NCI-H82 treated with DMSO at 0.1 percent for 48 hours (cell line): Measurements from ENCODE around the gene TTLL8.

ENCODE experiments used
- DNase-seq: peaks from one replicate; lab custom pipeline; 2025; ENCODE audit not compliant: unreplicated experiment; lab: John Stamatoyannopoulos, UW

Gene TTLL8

DNA sequence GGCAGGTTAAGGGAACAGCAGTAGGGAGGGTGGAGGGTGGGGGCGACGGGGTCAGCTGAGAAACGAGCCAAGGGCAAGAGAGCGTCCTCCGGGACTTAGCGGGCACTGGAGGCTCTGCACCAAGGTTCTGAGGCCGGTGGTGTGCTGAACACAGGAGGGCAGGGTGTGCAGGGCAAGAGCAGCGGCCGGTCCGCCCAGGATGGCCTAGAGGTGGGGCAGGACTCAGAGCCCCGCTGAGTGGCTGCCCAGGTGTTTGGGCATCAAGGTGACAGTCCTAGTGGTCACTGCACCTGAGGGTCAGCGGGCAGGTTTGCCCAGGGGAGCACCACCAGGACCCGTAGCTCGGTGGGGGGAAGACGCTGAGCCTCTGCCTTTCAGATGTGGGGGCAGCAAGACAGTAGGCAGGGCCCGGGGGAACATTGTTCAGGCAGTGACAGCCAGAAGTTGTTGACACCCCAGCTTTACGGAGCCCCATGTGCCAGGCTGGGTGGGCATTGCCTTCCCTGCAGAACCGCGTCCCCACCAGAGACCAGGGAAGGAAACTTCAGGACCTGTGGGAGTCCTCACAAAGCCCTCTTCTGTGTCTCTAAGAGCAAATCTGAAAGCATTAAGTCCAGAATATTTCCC is 4.5 kb upstream of the TTLL8 start:
- no peak for DNase-seq

GRCh38 chr22:50061824-50062355 is 3.8 kb upstream of the TTLL8 start:
- DNase-seq = no peak

GRCh38 chr22:50061141-50061823 is 3.2 kb upstream of the TTLL8 start:
- DNase-seq = no peak

- DNase-seq = no peak
These were observed 2.5 kb upstream of the TTLL8 start for GRCh38 chr22:50060441-50061140.

DNA sequence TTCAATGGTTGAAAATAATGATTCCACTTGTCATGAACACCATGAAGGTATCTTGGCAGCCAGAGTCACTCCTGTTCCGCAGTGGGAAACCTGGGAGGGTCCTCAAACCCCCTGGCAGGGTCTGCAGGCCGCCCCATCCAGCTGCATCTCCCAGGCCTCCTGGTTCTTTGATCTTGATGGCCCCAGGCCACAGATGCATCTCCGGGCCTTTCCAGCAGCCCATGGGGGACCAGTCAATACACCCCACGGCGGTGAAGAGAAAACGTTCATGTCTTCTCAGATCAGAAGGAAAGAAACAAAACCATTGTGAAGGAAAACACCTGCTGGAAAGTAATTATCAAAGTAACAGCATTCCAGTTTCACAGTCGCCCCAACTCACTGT is 1.8 kb upstream of the TTLL8 start:
- no peak for DNase-seq

DNA sequence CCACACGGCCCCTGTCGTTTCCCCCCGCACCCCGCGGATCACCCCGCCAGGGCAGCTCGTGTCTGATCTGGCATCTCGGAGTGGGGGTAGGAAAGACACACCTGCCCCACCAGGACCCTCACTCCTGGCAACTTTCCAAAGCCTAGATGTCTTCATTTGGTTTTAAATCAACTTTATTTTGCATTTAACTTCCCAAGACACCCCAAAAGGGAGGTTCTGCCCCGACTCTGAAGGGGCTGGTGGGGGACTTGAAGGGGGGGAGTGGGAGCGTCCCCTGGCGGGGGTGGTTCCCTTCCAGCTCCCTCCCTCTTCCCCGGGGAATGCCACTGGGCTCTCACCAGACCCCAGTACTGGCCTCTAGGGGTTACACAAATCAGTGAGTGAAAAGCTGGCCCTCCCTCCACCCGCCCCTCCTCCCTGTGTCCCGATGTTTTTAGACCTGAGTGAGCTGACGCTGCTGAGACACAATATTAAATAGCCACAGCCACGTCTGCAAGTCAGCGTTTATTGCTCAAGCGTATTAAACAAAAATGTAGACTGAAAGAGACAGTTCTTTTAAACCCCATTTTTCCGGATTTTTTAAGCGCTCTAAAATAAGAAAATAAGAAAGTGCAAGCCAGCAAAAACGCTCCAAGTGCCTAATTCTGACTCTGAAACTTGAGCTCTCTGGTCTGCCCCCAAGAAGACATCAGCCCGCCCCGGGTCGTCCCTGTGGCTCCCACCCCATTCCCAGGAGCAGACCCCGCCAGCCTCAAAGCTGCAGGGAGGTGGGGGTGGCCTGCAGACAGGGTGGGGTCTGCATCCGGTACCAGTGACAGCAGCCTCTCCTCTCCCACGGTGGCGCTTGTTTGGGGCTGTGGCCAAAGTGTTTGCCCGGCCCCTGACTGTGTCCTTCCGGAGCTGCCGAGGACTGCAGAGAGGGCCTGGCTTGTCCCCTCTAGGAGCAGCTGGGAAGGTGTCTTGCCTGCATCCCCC is 1.1 kb upstream of the TTLL8 start:
- no peak for DNase-seq

DNA sequence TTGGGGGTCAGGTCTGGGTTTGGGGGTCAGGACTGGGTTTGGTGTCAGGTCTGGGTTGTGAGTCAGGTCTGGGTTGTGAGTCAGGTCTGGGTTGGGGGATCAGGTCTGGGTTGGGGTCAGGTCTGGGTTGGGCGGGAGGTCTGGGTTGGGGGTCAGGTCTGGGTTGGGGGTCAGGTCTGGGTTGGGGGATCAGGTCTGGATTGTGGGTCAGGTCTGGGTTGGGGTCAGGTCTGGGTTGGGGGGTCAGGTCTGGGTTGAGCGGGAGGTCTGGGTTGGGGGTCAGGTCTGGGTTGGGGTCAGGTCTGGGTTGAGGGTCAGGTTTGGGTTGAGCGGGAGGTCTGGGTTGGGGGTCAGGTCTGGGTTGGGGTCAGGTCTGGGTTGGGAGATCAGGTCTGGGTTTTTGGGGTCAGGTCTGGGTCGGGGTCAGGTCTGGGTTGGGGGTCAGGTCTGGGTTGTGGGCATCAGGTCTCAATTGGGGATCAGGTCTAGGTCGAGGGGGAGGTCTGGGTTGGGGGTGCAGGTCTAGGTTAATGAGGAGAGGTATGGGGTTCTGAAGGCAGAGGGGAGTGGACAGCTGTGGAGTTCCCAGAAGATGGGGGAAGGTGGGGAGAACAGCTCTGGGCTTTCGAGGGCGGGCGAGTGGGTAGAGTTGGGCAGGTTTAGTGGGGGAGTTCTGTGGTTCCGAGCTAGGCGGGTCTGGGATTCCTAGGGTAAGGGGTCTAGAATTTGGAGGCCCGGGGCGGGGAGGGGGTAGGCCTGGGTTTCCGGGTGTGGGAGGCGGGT is 629 bp downstream of the TTLL8 start:
- no peak for DNase-seq

- DNase-seq = no peak
These were observed 1.7 kb downstream of the TTLL8 start for GRCh38 chr22:50056214-50056972.

- DNase-seq = no peak
These were observed 4.2 kb downstream of the TTLL8 start for GRCh38 chr22:50053861-50054260.

DNA sequence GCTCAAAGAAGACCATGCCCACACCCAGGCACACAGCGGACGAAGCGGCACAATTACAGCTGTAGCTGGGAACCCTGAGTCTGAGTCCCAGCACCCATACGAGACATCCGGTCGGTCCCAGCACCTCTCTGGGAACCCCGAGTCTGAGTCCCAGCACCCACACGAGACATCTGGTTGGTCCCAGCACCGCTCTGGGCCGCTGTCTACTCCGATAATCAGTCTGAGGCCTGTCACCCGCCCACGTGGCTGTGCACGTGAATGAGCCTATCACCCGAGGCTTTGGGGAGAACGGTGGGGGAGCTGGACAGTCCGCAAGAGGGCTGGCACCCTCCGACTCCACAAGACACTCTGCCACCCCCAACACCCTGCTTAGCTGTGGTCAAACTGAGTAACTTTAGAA is 6.2 kb downstream of the TTLL8 start:
- DNase-seq = no peak

GRCh38 chr22:50049299-50050195 is 8.6 kb downstream of the TTLL8 start:
- DNase-seq = no peak

- DNase-seq = no peak
These were observed 9.3 kb downstream of the TTLL8 start for GRCh38 chr22:50048836-50049235.

- DNase-seq = no peak
These were observed 9.9 kb downstream of the TTLL8 start for GRCh38 chr22:50048061-50048765.

DNA sequence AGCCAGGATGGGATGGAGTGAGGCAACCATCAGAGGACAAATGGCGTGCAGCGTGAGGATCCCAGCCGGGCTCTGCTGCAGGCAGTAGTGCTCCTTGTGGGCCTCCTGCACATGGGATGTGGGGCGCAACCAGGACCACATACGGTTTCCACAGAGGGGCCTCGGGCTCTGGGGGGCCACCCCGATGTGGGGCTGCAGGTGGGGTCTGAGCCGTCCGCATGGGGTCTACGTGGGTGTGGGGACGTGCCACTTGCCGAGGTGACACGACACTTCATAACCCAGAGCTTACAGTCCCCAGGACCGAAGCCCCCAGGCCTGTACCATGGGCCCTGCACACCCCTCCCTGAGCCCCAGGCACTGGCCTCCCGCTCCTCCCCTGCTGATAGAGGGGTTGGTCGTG is 10.8 kb downstream of the TTLL8 start:
- no peak for DNase-seq

DNA sequence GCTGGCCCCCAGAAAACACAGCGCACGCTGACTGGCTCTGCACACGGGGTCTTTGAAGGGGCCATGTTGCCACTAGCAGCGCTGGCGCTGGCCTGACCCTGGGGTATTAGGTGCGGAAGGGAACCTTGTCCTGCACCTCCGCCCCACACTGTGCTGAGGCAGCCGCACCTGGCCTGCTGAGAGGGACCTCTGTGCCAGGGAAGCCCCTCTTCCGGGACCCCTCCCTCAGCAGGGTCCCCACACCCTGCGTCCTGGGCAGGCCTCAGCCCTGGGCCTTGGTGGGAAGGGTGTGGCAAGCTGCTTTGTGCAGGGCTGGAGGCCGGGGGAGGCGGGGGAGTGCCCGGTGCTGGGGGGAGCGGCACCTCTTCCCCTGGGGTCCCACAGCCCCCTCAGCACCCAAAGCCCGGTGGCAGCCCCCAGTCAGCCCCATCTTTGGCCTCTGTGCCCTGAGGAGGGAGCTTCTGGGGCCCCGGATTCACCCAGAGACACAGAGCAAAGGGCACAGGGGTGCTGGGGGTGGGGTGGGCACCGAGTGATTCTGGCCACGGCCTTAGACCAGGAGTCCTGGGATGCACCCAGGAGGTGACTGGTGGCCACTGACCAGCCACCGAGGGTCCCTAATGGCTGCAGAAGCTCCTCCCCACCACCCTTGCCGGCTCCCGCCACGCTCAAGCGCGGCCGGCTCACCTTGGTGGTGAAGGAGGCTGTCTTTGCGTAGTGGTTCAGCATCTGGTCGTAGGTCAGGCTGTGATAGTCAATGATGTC is 11.4 kb downstream of the TTLL8 start:
- no peak for DNase-seq

- no peak for DNase-seq
These were observed 12.1 kb downstream of the TTLL8 start for GRCh38 chr22:50046019-50046415.
